Testis (tissue), 3 donors: ENCODE results near the gene CCDC70. TPM values are rescaled to one million over a fixed set of nuclear protein-coding genes. Genes with fewer than 3 reads are reported as not detected.

Experiments used
- DNase-seq: peaks from one replicate; pipeline ENCODE4 v3.0.0-alpha.2; 2019
- H3K27ac ChIP-seq, 2 donors: fragments of 200-600 bp; sonication (generic); one replicate each; pipeline ENCODE4 v1.5.1; 2019
- H3K27me3 ChIP-seq: fragments of 200-600 bp; sonication (generic); one replicate; pipeline ENCODE4 v1.5.1; 2019
- H3K36me3 ChIP-seq: fragments of 200-600 bp; sonication (generic); one replicate; pipeline ENCODE4 v1.5.1; 2017; ENCODE audit warnings: low read depth; ENCODE audit errors: missing control alignments
- H3K4me1 ChIP-seq: fragments of 200-600 bp; sonication (generic); one replicate; pipeline ENCODE4 v1.5.1; 2019
- H3K4me3 ChIP-seq, 2 donors: fragments of 200-600 bp; sonication (generic); one replicate each; pipeline ENCODE4 v1.5.1; 2017 to 2019
- H3K9me3 ChIP-seq: fragments of 200-600 bp; sonication (generic); one replicate; pipeline ENCODE4 v1.5.1; 2017
- POLR2A ChIP-seq: fragments of 450-650 bp; IDR thresholded peaks from one replicate; pipeline ENCODE4 v1.6.1; 2017; ENCODE audit warnings: antibody characterized with exemption, mild to moderate bottlenecking, moderate library complexity
- WGBS, 2 donors: methylation state at CpG; one replicate each; pipeline ENCODE4 v1.1.5; 2018; 5-methylcytosine and 5-hydroxymethylcytosine counted together
- intact Hi-C: fragments of 100-400 bp; cut with DNase I; formaldehyde crosslinking; loops from one replicate; pipeline ENCODE4 v1.15.1; 2023; ENCODE audit warnings: low total_unique reads
- polyA plus RNA-seq: library from polyadenylated mRNA; stranded (reverse); fragments of 350-450 nt; fragmentation: Illumina TruSeq; extraction: RNeasy Lipid Tissue Mini Kit (QIAGEN cat#74804); gene quantifications from one replicate; pipeline ENCODE4 v1.2.3, GENCODE V29; 2014; ENCODE audit warnings: low read depth, low replicate concordance; ENCODE audit not compliant: insufficient read depth
- total RNA-seq, 2 donors: library from RNA; depleted of rRNA; stranded (reverse); fragments of >200 nt; gene quantifications; one replicate each; pipeline ENCODE4 v1.2.3, GENCODE V29; 2016
- TF ChIP-seq, protein P1 (sequence below), 3 experiments: fragments of 450-650 bp in 2 of 3; fragments of 200-600 bp in 1 of 3; sonication (generic) in 1 of 3; IDR thresholded peaks; one replicate each; pipeline ENCODE4 v1.5.1; 2016 to 2019; ENCODE audit warnings: antibody characterized with exemption in 3 of 3, mild to moderate bottlenecking in 2 of 3, moderate library complexity in 1 of 3

CCDC70 gene
- total and polyA plus RNA-seq, 3 donors from 2014 or later = 35.7 to 175 (median 82.2) TPM

- WGBS, 2 donors = 72 to 78% methylated on average over 7 of the region's 7 CpGs
- Histone ChIP-seq H3K4me1 (no peaks in the 10 kb centered on the region), H3K36me3 (no peaks in the 10 kb centered on the region), H3K27ac (no peak overlapping the region), H3K27me3 (no peaks in the 10 kb centered on the region), H3K4me3 (no peak overlapping the region), H3K9me3 (no peaks in the 10 kb centered on the region)
- intact Hi-C loops = no loop called here
- DNase-seq = no peak
- TF ChIP-seq, protein P1, sequence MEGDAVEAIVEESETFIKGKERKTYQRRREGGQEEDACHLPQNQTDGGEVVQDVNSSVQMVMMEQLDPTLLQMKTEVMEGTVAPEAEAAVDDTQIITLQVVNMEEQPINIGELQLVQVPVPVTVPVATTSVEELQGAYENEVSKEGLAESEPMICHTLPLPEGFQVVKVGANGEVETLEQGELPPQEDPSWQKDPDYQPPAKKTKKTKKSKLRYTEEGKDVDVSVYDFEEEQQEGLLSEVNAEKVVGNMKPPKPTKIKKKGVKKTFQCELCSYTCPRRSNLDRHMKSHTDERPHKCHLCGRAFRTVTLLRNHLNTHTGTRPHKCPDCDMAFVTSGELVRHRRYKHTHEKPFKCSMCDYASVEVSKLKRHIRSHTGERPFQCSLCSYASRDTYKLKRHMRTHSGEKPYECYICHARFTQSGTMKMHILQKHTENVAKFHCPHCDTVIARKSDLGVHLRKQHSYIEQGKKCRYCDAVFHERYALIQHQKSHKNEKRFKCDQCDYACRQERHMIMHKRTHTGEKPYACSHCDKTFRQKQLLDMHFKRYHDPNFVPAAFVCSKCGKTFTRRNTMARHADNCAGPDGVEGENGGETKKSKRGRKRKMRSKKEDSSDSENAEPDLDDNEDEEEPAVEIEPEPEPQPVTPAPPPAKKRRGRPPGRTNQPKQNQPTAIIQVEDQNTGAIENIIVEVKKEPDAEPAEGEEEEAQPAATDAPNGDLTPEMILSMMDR (IDR thresholded peaks at IDR 0.05) = no peak
- TF ChIP-seq POLR2A = no peak
Measured at GRCh38 chr13:51862957-51863356, 1.2 kb downstream of the CCDC70 start.

DNA sequence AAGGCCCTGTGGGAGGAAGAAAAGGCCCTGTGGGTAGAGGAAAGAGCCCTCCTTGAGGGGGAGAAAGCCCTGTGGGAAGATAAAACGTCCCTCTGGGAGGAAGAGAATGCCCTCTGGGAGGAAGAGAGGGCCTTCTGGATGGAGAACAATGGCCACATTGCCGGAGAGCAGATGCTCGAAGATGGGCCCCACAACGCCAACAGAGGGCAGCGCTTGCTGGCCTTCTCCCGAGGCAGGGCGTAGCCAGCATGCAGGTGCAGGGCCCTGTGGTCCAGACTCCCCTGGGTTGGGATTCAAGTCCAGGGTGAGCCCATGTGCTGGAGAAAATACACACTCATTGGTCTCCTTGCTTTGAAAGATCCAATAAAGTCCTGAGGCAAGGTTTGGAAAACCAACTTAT, 4.1 kb downstream of the CCDC70 start:
- WGBS, 2 donors = 83 to 84% methylated on average over 7 of the region's 7 CpGs
- Histone ChIP-seq H3K9me3 (no peaks in the 10 kb centered on the region), H3K4me3 (no peak overlapping the region), H3K4me1 (no peaks in the 10 kb centered on the region), H3K27ac (no peak overlapping the region), H3K27me3 (no peaks in the 10 kb centered on the region), H3K36me3 (no peaks in the 10 kb centered on the region)
- no peak for DNase-seq
- intact Hi-C loops = no loop called here
- TF ChIP-seq, protein P1 (IDR thresholded peaks at IDR 0.05) = no peak
- TF ChIP-seq POLR2A = no peak

DNA sequence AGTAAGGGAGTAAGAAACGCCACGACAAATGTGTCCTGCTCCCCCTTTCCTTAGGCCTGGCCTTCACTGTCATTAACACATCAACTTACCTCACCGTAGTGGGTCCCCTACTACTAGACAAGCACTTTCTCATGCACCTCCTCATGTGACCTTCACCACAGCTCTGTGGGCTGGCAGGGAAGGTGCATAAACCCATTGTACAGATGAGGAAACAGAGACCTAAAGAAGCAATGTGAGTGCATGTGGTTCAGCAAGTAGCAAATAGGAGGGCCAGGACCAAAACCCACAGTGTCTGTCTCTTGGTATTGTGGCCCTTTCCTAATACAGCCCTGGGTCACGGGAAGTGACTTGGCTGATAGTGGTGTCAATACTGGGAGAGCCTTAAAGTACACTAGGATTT, 5.3 kb downstream of the CCDC70 start:
- Histone ChIP-seq H3K4me1 (no peaks in the 10 kb centered on the region), H3K36me3 (no peaks in the 10 kb centered on the region), H3K4me3 (no peak overlapping the region), H3K27ac (no peak overlapping the region), H3K27me3 (no peaks in the 10 kb centered on the region), H3K9me3 (no peaks in the 10 kb centered on the region)
- intact Hi-C loops = no loop called here
- no peak for DNase-seq
- no peak for TF ChIP-seq POLR2A
- TF ChIP-seq, protein P1 (IDR thresholded peaks at IDR 0.05) = no peak
- 89 to 92% methylated on average over 4 of the region's 4 CpGs for WGBS, 2 donors

DNA sequence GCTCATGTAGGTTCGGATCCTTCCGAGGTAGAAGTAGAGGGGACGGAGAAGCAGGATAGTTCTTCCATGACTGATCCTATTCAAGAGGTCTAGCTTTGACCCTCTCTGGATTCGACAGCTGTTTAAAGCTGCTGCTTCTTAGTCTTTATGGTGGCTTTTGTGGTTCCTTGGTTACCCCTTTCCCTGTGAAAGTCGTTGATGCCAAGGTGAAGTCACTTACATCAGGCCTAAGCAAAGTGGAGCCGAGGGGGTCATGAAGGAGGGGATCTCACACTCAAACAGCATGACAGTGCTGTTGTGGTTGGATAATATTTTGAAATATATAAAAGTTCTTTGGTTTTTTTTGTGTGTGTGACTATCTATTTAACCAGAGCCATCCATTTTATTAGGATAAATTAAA, 8.1 kb downstream of the CCDC70 start:
- no peaks in the 10 kb centered on the region for H3K9me3 ChIP-seq

GRCh38 chr13:51870616-51871015, 8.8 kb downstream of the CCDC70 start:
- intact Hi-C loops = no loop called here
- Histone ChIP-seq H3K27ac (no peak overlapping the region), H3K36me3 (no peaks in the 10 kb centered on the region), H3K9me3 (no peaks in the 10 kb centered on the region), H3K4me1 (no peaks in the 10 kb centered on the region), H3K4me3 (no peak overlapping the region), H3K27me3 (no peaks in the 10 kb centered on the region)
- no peak for DNase-seq
- WGBS, 2 donors = 81 to 83% methylated on average over 3 of the region's 3 CpGs
- no peak for TF ChIP-seq POLR2A
- TF ChIP-seq, protein P1 (IDR thresholded peaks at IDR 0.05) = no peak

More for the DNA sequence above, 8.1 kb downstream of the CCDC70 start:
- Histone ChIP-seq H3K4me3 (no peak overlapping the region), H3K4me1 (no peaks in the 10 kb centered on the region), H3K27me3 (no peaks in the 10 kb centered on the region), H3K36me3 (no peaks in the 10 kb centered on the region), H3K27ac (no peak overlapping the region)
- TF ChIP-seq, protein P1 (IDR thresholded peaks at IDR 0.05) = no peak
- no peak for TF ChIP-seq POLR2A
- 89 to 92% methylated on average over 6 of the region's 6 CpGs for WGBS, 2 donors
- intact Hi-C loops = no loop called here
- no peak for DNase-seq
